ENCODE data around the gene FNBP1L.

Gene FNBP1L

GRCh38 chr1:93489756-93490155, 41.8 kb downstream of the FNBP1L start:
- DNase-seq (ENCODE audit: low read depth in 3 of 3), result no peak

GRCh38 chr1:93490357-93490756, 42.4 kb downstream of the FNBP1L start:
- DNase-seq (ENCODE audit: low read depth in 3 of 3), result no peak

GRCh38 chr1:93495911-93496310, 48.0 kb downstream of the FNBP1L start:
- no peak for DNase-seq (ENCODE audit: low read depth in 3 of 3)

GRCh38 chr1:93496520-93496919, 48.6 kb downstream of the FNBP1L start:
- no peak for DNase-seq (ENCODE audit: low read depth in 3 of 3)

- no peak for DNase-seq (ENCODE audit: low read depth in 3 of 3)
These were observed 51.2 kb downstream of the FNBP1L start for GRCh38 chr1:93499075-93499474.

- DNase-seq (ENCODE audit: low read depth in 3 of 3), result no peak
These were observed 51.6 kb downstream of the FNBP1L start for GRCh38 chr1:93499533-93499932.

- DNase-seq (ENCODE audit: low read depth in 3 of 3), result no peak
These were observed 52.4 kb downstream of the FNBP1L start for GRCh38 chr1:93500275-93500674.

GRCh38 chr1:93501399-93501798, 53.5 kb downstream of the FNBP1L start:
- DNase-seq (ENCODE audit: low read depth in 3 of 3), result no peak

GRCh38 chr1:93501829-93502369, 54.0 kb downstream of the FNBP1L start:
- DNase-seq (ENCODE audit: low read depth in 3 of 3), result no peak

GRCh38 chr1:93502571-93502970, 54.7 kb downstream of the FNBP1L start:
- no peak for DNase-seq (ENCODE audit: low read depth in 3 of 3)

GRCh38 chr1:93503163-93503562, 55.2 kb downstream of the FNBP1L start:
- no peak for DNase-seq (ENCODE audit: low read depth in 3 of 3)

- DNase-seq (ENCODE audit: low read depth in 3 of 3), result no peak
These were observed 55.9 kb downstream of the FNBP1L start for GRCh38 chr1:93503816-93504215.

GRCh38 chr1:93504247-93505033, 56.5 kb downstream of the FNBP1L start:
- DNase-seq (ENCODE audit: low read depth in 3 of 3), result no peak

GRCh38 chr1:93506126-93506525, 58.2 kb downstream of the FNBP1L start:
- DNase-seq (ENCODE audit: low read depth in 3 of 3), result no peak

GRCh38 chr1:93516164-93516563, 68.2 kb downstream of the FNBP1L start:
- no peak for DNase-seq (ENCODE audit: low read depth in 3 of 3)

- DNase-seq (ENCODE audit: low read depth in 3 of 3), result no peak
These were observed 70.6 kb downstream of the FNBP1L start for GRCh38 chr1:93518516-93518915.

- DNase-seq (ENCODE audit: low read depth in 3 of 3), result no peak
These were observed 71.4 kb downstream of the FNBP1L start for GRCh38 chr1:93519199-93519829.

GRCh38 chr1:93521618-93522017, 73.7 kb downstream of the FNBP1L start:
- DNase-seq (ENCODE audit: low read depth in 3 of 3), result no peak

GRCh38 chr1:93522721-93523120, 74.8 kb downstream of the FNBP1L start:
- DNase-seq (ENCODE audit: low read depth in 3 of 3), result no peak

- DNase-seq (ENCODE audit: low read depth in 3 of 3), result no peak
These were observed 77.5 kb downstream of the FNBP1L start for GRCh38 chr1:93525431-93525830.

- no peak for DNase-seq (ENCODE audit: low read depth in 3 of 3)
These were observed 78.5 kb downstream of the FNBP1L start for GRCh38 chr1:93526431-93526830.

GRCh38 chr1:93528412-93528811, 80.5 kb downstream of the FNBP1L start:
- no peak for DNase-seq (ENCODE audit: low read depth in 3 of 3)

GRCh38 chr1:93531193-93531592, 83.3 kb downstream of the FNBP1L start:
- no peak for DNase-seq (ENCODE audit: low read depth in 3 of 3)
